ENCODE results near the gene EEF2K.

GRCh38 chr16:22190776-22191531, 15.1 kb upstream of the EEF2K start:
- TF ChIP-seq GATA3 (IDR thresholded peaks at IDR 0.05; ENCODE audit: low read depth, low read length): no peak
- TF ChIP-seq GATA2 (IDR thresholded peaks at IDR 0.05; ENCODE audit: low read depth, low read length): no peak
